ENCODE measurements around the gene HS3ST5. TPM values are rescaled to one million over a fixed set of nuclear protein-coding genes. Genes with fewer than 3 reads are reported as not detected.

Gene HS3ST5
- total and polyA plus RNA-seq, 2 experiments from 2014 or later, result 2.8 to 3.5 TPM

DNA sequence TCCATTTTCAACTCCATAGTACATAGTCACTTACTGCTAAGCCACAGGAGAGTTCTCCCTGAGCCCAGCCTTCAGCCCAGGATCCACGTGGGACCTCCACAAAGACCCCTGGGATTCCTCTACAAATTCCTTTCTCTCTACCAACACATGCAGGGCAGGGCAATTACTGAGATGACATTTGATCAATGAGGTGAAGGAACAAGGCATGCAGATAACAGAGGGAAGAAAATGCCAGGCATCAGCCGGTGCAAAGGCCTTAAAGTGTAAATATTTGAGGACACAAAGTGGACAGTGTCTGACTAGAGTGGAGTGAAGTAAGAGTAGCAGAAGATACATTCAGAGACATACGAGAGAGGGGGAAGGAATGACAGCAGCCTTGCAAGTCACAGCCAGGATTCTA is 70.2 kb downstream of the HS3ST5 start (continued):
- TF ChIP-seq, protein P1, sequence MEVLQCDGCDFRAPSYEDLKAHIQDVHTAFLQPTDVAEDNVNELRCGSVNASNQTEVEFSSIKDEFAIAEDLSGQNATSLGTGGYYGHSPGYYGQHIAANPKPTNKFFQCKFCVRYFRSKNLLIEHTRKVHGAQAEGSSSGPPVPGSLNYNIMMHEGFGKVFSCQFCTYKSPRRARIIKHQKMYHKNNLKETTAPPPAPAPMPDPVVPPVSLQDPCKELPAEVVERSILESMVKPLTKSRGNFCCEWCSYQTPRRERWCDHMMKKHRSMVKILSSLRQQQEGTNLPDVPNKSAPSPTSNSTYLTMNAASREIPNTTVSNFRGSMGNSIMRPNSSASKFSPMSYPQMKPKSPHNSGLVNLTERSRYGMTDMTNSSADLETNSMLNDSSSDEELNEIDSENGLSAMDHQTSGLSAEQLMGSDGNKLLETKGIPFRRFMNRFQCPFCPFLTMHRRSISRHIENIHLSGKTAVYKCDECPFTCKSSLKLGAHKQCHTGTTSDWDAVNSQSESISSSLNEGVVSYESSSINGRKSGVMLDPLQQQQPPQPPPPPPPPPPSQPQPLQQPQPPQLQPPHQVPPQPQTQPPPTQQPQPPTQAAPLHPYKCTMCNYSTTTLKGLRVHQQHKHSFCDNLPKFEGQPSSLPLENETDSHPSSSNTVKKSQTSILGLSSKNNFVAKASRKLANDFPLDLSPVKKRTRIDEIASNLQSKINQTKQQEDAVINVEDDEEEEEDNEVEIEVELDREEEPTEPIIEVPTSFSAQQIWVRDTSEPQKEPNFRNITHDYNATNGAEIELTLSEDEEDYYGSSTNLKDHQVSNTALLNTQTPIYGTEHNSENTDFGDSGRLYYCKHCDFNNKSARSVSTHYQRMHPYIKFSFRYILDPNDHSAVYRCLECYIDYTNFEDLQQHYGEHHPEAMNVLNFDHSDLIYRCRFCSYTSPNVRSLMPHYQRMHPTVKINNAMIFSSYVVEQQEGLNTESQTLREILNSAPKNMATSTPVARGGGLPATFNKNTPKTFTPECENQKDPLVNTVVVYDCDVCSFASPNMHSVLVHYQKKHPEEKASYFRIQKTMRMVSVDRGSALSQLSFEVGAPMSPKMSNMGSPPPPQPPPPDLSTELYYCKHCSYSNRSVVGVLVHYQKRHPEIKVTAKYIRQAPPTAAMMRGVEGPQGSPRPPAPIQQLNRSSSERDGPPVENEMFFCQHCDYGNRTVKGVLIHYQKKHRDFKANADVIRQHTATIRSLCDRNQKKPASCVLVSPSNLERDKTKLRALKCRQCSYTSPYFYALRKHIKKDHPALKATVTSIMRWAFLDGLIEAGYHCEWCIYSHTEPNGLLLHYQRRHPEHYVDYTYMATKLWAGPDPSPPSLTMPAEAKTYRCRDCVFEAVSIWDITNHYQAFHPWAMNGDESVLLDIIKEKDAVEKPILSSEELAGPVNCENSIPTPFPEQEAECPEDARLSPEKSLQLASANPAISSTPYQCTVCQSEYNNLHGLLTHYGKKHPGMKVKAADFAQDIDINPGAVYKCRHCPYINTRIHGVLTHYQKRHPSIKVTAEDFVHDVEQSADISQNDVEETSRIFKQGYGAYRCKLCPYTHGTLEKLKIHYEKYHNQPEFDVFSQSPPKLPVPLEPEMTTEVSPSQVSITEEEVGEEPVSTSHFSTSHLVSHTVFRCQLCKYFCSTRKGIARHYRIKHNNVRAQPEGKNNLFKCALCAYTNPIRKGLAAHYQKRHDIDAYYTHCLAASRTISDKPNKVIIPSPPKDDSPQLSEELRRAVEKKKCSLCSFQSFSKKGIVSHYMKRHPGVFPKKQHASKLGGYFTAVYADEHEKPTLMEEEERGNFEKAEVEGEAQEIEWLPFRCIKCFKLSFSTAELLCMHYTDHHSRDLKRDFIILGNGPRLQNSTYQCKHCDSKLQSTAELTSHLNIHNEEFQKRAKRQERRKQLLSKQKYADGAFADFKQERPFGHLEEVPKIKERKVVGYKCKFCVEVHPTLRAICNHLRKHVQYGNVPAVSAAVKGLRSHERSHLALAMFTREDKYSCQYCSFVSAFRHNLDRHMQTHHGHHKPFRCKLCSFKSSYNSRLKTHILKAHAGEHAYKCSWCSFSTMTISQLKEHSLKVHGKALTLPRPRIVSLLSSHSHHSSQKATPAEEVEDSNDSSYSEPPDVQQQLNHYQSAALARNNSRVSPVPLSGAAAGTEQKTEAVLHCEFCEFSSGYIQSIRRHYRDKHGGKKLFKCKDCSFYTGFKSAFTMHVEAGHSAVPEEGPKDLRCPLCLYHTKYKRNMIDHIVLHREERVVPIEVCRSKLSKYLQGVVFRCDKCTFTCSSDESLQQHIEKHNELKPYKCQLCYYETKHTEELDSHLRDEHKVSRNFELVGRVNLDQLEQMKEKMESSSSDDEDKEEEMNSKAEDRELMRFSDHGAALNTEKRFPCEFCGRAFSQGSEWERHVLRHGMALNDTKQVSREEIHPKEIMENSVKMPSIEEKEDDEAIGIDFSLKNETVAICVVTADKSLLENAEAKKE (CRISPR knock-in tag; IDR thresholded peaks at IDR 0.05), result no peak

DNA sequence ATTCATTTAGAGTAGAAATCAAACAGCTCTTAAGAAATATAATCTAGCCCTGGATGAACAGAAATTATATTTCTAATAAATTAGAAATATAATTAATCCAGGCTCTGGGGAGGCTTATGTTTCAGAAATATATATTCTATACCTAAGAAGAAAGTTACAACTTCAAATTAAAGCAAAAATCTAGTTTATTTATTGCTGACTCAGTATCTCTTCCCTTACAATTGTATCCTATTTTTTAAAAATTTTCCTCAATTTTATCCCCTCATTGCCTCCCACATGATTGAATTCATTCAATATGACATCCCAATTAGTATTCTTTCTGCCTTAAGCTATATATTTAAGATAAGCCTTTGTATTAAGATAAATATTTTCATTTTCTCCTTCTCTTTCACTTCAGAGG is 71.4 kb downstream of the HS3ST5 start:
- no peak overlapping the region for H3K27ac Mint-ChIP-seq
- TF ChIP-seq, protein P2, sequence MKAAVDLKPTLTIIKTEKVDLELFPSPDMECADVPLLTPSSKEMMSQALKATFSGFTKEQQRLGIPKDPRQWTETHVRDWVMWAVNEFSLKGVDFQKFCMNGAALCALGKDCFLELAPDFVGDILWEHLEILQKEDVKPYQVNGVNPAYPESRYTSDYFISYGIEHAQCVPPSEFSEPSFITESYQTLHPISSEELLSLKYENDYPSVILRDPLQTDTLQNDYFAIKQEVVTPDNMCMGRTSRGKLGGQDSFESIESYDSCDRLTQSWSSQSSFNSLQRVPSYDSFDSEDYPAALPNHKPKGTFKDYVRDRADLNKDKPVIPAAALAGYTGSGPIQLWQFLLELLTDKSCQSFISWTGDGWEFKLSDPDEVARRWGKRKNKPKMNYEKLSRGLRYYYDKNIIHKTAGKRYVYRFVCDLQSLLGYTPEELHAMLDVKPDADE (IDR thresholded peaks at IDR 0.05), result no peak
- TF ChIP-seq ZNF114 (CRISPR knock-in tag; IDR thresholded peaks at IDR 0.05), result no peak
- TF ChIP-seq STAT1 (IDR thresholded peaks at IDR 0.05; ENCODE audit: unreplicated experiment), result no peak
- TF ChIP-seq POLR2AphosphoS5 (IDR thresholded peaks at IDR 0.05; ENCODE audit: low read depth), result no peak
- TF ChIP-seq NANOG (IDR thresholded peaks at IDR 0.05; ENCODE audit: borderline replicate concordance), result no peak
- TF ChIP-seq, protein P3, sequence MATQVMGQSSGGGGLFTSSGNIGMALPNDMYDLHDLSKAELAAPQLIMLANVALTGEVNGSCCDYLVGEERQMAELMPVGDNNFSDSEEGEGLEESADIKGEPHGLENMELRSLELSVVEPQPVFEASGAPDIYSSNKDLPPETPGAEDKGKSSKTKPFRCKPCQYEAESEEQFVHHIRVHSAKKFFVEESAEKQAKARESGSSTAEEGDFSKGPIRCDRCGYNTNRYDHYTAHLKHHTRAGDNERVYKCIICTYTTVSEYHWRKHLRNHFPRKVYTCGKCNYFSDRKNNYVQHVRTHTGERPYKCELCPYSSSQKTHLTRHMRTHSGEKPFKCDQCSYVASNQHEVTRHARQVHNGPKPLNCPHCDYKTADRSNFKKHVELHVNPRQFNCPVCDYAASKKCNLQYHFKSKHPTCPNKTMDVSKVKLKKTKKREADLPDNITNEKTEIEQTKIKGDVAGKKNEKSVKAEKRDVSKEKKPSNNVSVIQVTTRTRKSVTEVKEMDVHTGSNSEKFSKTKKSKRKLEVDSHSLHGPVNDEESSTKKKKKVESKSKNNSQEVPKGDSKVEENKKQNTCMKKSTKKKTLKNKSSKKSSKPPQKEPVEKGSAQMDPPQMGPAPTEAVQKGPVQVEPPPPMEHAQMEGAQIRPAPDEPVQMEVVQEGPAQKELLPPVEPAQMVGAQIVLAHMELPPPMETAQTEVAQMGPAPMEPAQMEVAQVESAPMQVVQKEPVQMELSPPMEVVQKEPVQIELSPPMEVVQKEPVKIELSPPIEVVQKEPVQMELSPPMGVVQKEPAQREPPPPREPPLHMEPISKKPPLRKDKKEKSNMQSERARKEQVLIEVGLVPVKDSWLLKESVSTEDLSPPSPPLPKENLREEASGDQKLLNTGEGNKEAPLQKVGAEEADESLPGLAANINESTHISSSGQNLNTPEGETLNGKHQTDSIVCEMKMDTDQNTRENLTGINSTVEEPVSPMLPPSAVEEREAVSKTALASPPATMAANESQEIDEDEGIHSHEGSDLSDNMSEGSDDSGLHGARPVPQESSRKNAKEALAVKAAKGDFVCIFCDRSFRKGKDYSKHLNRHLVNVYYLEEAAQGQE (IDR thresholded peaks at IDR 0.05; ENCODE audit: unreplicated experiment), result no peak
- no peak for TF ChIP-seq JUNB (IDR thresholded peaks at IDR 0.05; ENCODE audit: unreplicated experiment)
- TF ChIP-seq EZH2 (IDR thresholded peaks at IDR 0.05; ENCODE audit: low read depth, unreplicated experiment), result no peak
- TF ChIP-seq ZNF331 (CRISPR knock-in tag; IDR thresholded peaks at IDR 0.05; ENCODE audit: low read depth), result no peak
- TF ChIP-seq EZH2phosphoT487 (IDR thresholded peaks at IDR 0.05; ENCODE audit: unreplicated experiment), result no peak
- TF ChIP-seq CREB1 (CRISPR knock-in tag; IDR thresholded peaks at IDR 0.05; ENCODE audit: low read depth), result no peak

More for the DNA sequence above, 71.4 kb downstream of the HS3ST5 start:
- Histone ChIP-seq H2AFZ (no peak overlapping the region), H3F3A (replicated peaks; ENCODE audit: low read depth) (no peaks in the 10 kb centered on the region), H3K27me3 (ENCODE audit: insufficient read depth) (no peaks in the 10 kb centered on the region), H3K27ac (ENCODE audit: low read depth) (no peak overlapping the region), H3K4me3 (no peak overlapping the region), H3K36me3 (ENCODE audit: insufficient read depth) (no peaks in the 10 kb centered on the region), H3K79me2 (replicated peaks; ENCODE audit: insufficient read depth) (no peaks in the 10 kb centered on the region), H3K4me1 (ENCODE audit: insufficient read depth) (no peaks in the 10 kb centered on the region; the same call in 1 of the 2 replicates), H3K4me2 (no peak overlapping the region), H3K9me2 (ENCODE audit: insufficient read depth) (no peaks in the 10 kb centered on the region; the same call in 1 of the 2 replicates), H4K20me1 (replicated peaks; ENCODE audit: insufficient read depth) (no peaks in the 10 kb centered on the region)
- H3K27me3 Mint-ChIP-seq (ENCODE audit: insufficient read depth, low read depth, poor library complexity), result peaks cover 3% of the 10 kb centered on the region
- H3K4me1 Mint-ChIP-seq, result no peaks in the 10 kb centered on the region
- no peaks in the 10 kb centered on the region for H3K9me3 Mint-ChIP-seq
- DNase-seq (ENCODE audit: low spot score), result no peak
- ATAC-seq, result no peak
- H3K36me3 Mint-ChIP-seq (ENCODE audit: low read depth), result no peaks in the 10 kb centered on the region
- no peak overlapping the region for H3K4me3 Mint-ChIP-seq

All from GM23338 (cell line).